ENCODE data around the gene C6orf89.

C6orf89 gene, protein sequence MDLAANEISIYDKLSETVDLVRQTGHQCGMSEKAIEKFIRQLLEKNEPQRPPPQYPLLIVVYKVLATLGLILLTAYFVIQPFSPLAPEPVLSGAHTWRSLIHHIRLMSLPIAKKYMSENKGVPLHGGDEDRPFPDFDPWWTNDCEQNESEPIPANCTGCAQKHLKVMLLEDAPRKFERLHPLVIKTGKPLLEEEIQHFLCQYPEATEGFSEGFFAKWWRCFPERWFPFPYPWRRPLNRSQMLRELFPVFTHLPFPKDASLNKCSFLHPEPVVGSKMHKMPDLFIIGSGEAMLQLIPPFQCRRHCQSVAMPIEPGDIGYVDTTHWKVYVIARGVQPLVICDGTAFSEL

DNA sequence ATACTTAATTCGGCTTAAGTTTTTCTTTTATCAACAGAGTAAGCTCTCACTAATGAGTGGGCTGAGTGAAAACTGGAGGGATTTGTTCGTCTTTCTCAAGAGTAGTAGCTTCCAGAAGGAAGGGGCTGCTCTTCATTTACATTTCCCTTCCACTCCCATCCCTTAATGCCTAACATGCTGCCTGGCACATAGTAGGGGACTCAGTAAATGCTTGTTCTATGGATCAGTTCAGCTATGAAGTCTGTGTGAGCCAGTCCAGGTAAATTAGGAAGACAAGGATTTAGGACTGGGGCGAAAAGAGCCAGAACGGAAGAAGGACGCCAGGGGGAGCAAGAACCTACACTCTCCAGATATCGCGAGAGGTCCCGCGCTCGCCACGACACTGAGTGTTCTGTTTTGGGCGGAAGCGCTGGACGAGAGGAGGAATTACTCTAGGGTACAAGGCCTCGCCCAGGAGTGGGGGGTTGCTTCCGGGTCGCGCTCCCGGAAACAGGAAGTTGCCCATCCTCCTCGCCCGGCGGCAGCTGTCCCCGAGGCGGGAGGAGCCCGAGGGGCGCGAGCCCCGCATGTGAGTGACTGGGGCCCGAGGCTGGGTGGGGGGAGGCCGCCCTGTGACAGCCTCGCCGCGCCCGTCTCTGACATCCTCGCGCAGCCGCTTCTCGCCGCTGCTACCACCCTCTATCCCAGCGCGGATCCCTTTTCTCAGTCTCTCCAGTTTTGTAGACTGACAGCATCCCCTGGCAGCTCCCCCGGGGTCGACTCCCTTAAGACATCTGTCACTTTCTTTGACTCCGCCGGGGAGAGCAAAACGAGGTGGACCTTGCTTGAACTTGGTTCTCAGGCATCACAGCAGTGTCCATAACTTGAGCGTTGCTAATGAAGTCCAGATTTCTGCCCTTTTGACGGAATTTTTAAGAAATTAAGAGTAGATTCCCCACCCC, at the start of gene C6orf89:
Gene C6orf89 (plus strand): TSS at position 492 of the 941 bp plus-strand sequence. CDS start 13,493 bp downstream, outside the sequence.
- Histone ChIP-seq H3K9me3 (ENCODE audit: control insufficient read depth, insufficient read depth, low read length) (no peaks in the 10 kb centered on the region; the same call in 1 of the 2 replicates), H3K9ac (ENCODE audit: low read depth, low read length) (peak within 1 kb of the TSS; percentile 62), H3K36me3 (ENCODE audit: insufficient read depth, low read length) (no peaks in the 10 kb centered on the region)

DNA sequence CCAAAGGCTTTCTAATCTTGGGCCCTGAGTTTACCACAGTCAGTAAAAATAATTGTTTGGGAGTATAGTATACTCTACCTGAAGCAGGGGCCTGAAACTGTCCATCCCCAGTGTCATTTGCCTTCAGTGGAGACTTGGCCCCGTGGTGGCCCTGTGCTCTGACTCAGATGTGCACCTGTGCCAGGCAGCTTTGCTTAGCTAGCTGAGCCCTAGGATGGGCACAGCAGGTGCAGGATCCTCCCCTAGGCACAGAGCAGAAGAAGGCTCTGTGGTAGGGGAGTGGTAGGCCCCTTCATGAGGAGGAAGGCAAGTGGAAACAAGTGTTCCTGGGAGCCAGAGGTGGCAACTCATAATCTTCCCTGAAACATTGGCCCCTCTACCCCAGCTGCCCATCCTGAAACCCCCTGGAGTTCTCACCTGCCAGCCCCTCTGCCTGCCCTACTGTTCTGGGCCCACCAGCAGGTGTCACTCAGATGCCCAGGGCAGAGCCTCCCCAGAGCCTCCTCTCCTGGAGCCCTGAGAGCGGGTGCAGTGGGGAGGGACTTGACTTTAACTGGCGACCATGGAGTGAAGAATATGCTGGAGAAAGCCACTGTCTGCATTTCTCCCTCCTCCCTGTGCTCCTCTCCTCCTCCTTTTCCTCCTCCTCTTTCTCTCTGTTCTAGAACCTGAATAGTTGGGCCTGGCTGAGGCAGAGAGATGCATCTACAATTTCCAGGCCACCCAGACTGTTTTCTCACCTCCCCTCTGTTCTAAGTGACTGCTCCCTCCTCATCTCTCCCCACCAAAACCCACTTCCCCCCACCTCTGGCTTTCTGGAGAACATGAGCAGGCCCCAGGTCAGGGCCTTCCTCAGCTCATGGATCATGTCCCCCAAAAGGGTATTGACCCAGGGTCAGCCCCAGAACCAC, 49.4 kb upstream of the C6orf89 start:
- Histone ChIP-seq H3K4me1 (ENCODE audit: insufficient read depth, low read length) (peaks cover 10% of the 10 kb centered on the region), H3K9me3 (ENCODE audit: control insufficient read depth, insufficient read depth, low read length) (no peaks in the 10 kb centered on the region), H3K9ac (ENCODE audit: low read depth, low read length) (no peak overlapping the region), H3K36me3 (ENCODE audit: insufficient read depth, low read length) (no peaks in the 10 kb centered on the region)

More for the DNA sequence above, at the start of gene C6orf89:
- peaks cover 8% of the 10 kb centered on the region; the same call in 1 of the 2 replicates for H3K4me1 ChIP-seq (ENCODE audit: insufficient read depth, low read length)

DNA sequence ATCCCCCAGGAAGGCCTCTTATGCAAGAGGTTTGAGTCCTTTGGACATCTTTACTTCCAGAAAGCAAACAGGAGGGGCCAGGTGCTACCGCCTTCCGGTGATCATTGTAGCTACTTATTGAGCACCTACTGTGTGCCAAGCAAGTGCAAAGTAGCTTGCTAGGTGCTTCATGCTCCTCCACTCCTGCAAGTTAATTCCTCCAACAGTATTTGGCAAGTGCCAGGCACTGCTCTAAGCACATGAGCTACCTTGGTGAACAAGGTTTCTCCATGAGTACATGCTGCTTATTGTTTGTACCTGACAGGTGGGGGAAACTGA, 48.8 kb upstream of the C6orf89 start:
- H3K4me1 ChIP-seq (ENCODE audit: insufficient read depth, low read length), result peaks cover 10% of the 10 kb centered on the region
- H3K9ac ChIP-seq (ENCODE audit: low read depth, low read length), result no peak overlapping the region

DNA sequence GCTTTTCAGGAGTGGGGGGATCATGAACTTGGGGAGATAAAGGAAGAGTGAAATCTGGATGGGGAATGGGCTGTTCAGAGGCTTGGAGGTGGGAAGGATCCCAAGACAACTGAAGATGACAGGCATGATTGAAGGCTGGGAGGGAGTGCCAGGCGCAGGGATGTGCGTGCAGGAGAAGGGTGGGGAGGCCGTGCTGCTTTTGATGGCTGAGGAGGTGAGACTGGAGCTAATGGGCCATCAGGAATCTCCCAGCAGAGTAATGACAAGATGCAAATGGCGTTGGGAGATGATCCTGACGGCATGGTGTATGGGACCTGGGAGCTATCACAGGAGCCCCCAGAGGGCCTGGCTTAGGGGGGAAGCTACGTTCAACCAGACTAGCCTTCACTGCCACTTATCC, 48.1 kb upstream of the C6orf89 start:
- Histone ChIP-seq H3K4me1 (ENCODE audit: insufficient read depth, low read length) (peaks cover 10% of the 10 kb centered on the region), H3K36me3 (ENCODE audit: insufficient read depth, low read length) (no peaks in the 10 kb centered on the region), H3K9ac (ENCODE audit: low read depth, low read length) (no peak overlapping the region), H3K9me3 (ENCODE audit: control insufficient read depth, insufficient read depth, low read length) (no peaks in the 10 kb centered on the region)

More for the DNA sequence above, 48.8 kb upstream of the C6orf89 start:
- no peaks in the 10 kb centered on the region for H3K36me3 ChIP-seq (ENCODE audit: insufficient read depth, low read length)
- no peaks in the 10 kb centered on the region for H3K9me3 ChIP-seq (ENCODE audit: control insufficient read depth, insufficient read depth, low read length)

DNA sequence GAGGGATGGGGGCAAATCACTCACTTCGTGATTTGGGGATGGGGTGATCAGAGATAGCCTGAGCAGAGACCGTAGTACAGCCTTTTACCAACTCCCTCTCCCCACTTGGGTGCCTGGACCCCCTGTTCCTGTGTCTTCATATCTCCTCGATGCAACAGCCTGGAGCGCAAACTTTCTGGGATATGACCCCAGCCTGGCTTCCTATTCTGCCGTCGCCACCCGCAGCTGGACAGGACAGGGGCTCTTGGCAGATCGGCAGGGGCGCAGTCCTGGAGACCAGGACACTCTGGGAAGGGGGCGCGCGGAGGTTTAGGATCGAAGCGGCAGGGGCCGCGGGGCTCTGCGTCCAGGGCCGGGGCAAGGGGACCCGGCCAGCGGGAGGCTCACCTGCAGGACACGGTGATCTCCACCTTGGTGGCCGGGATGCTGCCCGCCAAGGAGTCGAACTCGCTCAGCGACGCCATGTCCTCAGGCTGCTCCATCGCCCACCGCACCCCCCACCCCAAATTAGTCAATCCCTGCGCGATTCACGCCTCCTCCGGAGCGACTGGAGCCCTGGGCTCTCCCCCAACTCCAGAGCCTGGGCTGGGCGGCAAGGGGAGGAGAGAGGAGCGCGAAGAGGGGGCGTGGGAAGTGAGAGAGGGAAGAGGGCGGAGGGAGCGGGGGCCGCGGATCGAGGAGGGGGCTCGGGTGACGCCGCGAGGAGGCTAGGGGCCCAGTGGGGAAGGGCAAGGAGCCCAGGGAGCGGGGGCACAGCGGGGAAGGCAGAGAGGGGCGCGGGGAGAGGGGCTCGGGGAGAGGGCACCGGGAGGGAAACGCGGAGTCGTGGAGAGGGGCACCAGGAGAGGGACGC, 46.6 kb upstream of the C6orf89 start, which contains the start of gene CPNE5:
Gene CPNE5 (minus strand): TSS at position 549 of the 853 bp plus-strand sequence. CDS start 67 bp downstream, at position 482.
- peak within 1 kb of the TSS; percentile 59 for H3K9ac ChIP-seq (ENCODE audit: low read depth, low read length)

DNA sequence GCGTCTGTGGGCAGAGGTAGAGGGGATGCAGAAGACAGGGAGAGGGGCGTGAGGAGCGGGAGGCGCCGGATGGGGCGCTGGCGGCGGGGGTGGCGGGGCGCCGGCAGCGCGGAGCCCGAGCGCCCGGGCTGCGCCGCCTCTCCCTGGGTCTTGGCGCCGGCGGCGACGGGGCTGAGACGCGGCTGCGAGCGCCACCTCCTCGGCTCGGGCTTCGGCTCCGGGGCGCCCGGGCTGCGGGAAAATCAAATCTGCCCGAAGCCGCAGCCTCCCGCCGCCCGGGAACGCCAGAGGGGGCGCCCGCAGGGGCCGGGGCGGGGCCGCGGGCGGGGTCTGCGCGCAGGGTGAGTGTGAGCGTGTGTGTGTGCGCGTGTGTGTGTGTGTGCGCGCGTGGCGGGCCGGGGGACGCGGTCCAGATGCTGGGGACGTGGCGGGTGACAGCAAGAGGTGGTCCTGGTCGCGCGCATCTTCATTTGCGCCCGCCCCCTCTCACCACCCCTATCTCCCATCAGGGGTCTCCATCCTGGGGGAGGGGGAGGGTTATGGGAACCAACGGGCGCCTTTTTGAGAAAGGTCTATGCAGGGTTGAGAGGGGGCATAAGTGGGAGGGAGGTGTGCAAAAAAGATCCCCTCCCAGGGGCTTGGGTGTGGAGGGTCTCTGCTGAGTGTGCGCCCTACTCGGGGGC, 45.9 kb upstream of the C6orf89 start:
- Histone ChIP-seq H3K4me1 (ENCODE audit: insufficient read depth, low read length) (peaks cover 4% of the 10 kb centered on the region; the same call in 1 of the 2 replicates), H3K9ac (ENCODE audit: low read depth, low read length) (peak overlapping the region; percentile 59), H3K9me3 (ENCODE audit: control insufficient read depth, insufficient read depth, low read length) (no peaks in the 10 kb centered on the region), H3K36me3 (ENCODE audit: insufficient read depth, low read length) (no peaks in the 10 kb centered on the region)

More for the DNA sequence above, 46.6 kb upstream of the C6orf89 start, which contains the start of gene CPNE5:
- Histone ChIP-seq H3K4me1 (ENCODE audit: insufficient read depth, low read length) (peaks cover 10% of the 10 kb centered on the region), H3K9me3 (ENCODE audit: control insufficient read depth, insufficient read depth, low read length) (no peaks in the 10 kb centered on the region), H3K36me3 (ENCODE audit: insufficient read depth, low read length) (no peaks in the 10 kb centered on the region)

DNA sequence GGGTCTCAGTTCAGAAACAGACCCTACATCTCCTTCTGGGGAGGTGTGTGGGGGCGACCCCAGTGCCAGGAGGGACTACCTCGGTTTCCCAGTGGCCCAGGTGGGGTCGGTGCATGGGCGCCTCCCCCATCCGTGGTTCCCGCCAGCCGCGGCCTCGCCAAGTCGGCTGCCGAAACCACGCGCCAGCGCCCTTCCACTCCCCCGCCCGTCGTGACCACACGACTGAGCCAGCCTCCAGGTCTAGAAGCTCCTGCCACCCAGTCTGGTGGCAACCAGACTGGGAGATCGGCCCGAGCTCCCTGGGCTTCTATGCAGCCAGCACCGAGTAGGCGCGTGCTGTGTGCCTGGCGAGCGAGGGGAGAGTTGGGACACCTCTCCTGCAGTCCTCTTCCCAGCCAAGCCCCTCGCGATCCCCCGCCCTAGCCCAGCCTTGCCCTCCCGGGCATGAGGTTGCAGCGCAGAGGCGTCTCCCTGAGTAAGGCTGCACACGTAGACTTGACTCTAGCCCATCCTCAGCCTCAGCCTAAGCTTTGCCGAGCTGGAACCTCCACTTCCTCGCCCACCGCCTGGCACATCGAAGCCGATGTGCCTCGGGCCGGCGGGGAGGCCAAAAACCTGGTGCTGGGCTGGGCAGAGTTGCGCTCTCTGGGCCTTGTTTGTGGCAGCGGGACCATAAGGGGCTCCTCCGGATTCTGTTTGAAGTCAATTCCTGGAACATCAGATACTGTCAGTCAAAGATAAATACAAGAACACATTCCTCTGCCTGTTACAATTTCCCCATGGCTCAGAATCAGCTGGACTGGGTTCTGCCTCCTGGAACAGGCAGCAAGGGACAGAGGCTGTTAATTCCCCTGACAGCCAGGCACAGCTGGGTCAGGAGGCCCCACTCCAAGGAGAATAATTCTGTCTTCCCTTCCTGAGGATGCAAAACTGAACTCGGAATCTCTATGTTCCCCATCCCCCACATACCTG, 45.0 kb upstream of the C6orf89 start:
- Histone ChIP-seq H3K4me1 (ENCODE audit: insufficient read depth, low read length) (peaks cover 4% of the 10 kb centered on the region; the same call in 1 of the 2 replicates), H3K9ac (ENCODE audit: low read depth, low read length) (peak overlapping the region; percentile 59; the same call in 1 of the 2 replicates), H3K9me3 (ENCODE audit: control insufficient read depth, insufficient read depth, low read length) (no peaks in the 10 kb centered on the region), H3K36me3 (ENCODE audit: insufficient read depth, low read length) (no peaks in the 10 kb centered on the region)

DNA sequence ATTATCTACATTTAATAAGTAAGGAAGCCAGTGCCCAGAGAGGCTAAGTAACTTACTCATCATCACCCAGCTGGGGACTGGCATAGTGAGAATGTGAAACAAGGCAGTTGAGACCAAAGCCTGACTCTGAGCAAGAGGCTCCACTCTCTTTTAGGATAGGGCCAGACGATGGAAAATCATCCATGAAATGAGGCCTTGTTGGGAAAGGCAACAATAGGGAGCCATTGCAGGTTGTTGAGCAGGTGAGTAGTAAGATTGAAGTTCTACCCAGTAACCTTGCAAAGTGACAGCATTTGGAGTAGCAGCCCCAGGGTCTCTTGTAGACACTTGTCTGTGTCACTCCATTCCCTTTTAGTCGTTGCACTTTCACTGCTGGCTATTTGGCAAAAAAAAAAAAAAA, 44.0 kb upstream of the C6orf89 start:
- Histone ChIP-seq H3K4me1 (ENCODE audit: insufficient read depth, low read length) (peaks cover 4% of the 10 kb centered on the region; the same call in 1 of the 2 replicates), H3K9ac (ENCODE audit: low read depth, low read length) (no peak overlapping the region), H3K9me3 (ENCODE audit: control insufficient read depth, insufficient read depth, low read length) (no peaks in the 10 kb centered on the region), H3K36me3 (ENCODE audit: insufficient read depth, low read length) (no peaks in the 10 kb centered on the region)

DNA sequence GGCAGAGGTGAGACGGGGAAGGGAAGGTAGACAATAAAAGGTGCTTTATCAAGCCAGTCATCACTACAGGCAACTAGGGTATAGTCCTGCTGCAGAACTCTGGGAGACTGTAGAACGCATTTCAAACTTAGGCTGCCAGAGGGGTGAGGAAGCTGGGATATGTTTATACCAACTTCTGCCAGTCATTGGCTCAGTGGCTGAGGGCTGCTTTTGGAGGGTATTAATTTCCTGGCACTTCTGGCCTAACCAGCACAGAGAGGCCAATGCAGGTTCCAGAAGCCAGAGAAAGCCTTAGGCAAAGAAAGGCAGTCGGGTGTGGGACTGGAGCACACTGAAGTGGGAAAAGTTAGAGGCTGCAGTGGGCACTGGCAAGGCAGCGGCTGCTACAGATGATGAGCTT, 42.6 kb upstream of the C6orf89 start:
- H3K9ac ChIP-seq (ENCODE audit: low read depth, low read length), result no peak overlapping the region
- H3K9me3 ChIP-seq (ENCODE audit: control insufficient read depth, insufficient read depth, low read length), result no peaks in the 10 kb centered on the region
- H3K4me1 ChIP-seq (ENCODE audit: insufficient read depth, low read length), result peaks cover 6% of the 10 kb centered on the region; the same call in 1 of the 2 replicates
- no peaks in the 10 kb centered on the region for H3K36me3 ChIP-seq (ENCODE audit: insufficient read depth, low read length)

DNA sequence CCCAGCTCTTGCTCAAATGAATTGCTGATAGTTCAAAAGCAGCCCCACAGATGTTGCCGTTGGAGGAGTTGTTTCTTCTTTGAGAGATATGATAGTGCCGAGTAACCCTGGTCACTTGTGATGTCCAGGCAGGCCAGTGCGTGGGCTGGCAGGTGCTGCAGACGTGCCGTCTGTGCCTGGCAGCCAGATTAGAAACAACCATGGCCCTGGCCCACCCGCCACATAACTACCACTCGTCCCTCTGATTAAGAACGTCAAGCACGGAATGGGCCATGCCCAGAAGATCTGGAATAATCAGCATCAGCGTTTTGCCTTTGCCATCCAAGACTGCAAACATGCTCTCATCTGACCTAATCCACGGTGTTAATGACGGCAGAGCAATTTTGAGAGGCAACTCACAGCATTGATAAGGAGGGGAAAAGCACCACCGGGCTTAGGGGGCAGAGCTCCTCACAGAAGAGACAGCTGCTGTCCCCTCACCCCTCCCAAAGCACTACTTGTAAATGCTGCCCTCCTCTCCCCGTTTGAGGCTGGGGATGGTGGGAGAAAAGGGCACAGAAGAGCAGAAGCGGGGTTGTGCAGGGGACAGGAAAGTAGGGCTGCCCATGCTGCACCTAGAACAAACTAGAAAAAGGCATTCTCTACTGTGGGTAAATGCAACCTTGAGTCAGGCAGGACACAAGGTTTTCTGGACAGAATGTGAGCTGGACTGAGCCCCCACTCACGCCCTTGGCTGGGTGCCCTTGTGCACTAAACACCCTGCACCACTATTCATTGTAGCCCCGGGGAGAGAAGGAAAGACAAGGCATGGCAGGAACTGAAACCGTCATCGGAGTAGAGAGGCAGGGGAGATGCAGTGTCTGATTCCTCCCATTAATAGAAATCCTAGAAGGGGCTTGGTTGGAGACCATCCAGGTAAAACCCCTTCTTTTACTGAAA, 41.3 kb upstream of the C6orf89 start:
- H3K4me1 ChIP-seq (ENCODE audit: insufficient read depth, low read length), result peaks cover 12% of the 10 kb centered on the region; the same call in 1 of the 2 replicates
- no peak overlapping the region for H3K9ac ChIP-seq (ENCODE audit: low read depth, low read length)
- no peaks in the 10 kb centered on the region for H3K36me3 ChIP-seq (ENCODE audit: insufficient read depth, low read length)
- no peaks in the 10 kb centered on the region for H3K9me3 ChIP-seq (ENCODE audit: control insufficient read depth, insufficient read depth, low read length)

DNA sequence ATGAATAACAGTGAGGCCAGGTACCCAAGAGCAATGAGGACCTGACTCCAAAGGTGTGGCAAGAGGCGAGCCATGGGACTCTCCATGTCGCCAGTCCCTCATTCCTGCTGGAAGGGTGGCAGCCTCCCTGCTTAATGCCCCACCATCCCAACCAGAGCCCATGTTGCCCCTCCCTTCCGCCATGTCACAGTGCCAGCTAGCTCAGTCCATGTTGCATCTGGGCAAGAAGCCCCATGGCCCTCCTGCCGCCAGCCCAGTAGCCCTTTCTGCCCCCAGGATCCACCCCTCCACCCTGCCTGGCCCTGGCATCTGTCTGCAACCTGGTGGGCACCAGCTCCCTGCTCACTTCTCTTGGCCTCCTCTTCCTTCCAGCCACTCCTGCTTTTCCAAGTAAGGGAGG, 40.5 kb upstream of the C6orf89 start:
- H3K36me3 ChIP-seq (ENCODE audit: insufficient read depth, low read length), result no peaks in the 10 kb centered on the region
- peaks cover 12% of the 10 kb centered on the region; the same call in 1 of the 2 replicates for H3K4me1 ChIP-seq (ENCODE audit: insufficient read depth, low read length)
- no peaks in the 10 kb centered on the region for H3K9me3 ChIP-seq (ENCODE audit: control insufficient read depth, insufficient read depth, low read length)
- no peak overlapping the region for H3K9ac ChIP-seq (ENCODE audit: low read depth, low read length)

Measured in ES-I3 (cell line).